Inferior parietal cortex (tissue), 1 donor: ENCODE measurements around the gene ZBTB16.
A peak's percentile ranks its signal among the peaks of the same experiment; 100 is the strongest.

Source experiments
- DNase-seq: peaks from one replicate; pipeline ENCODE4 v3.0.0-alpha.2; 2016; ENCODE audit errors: extremely low spot score

The ZBTB16 gene, protein sequence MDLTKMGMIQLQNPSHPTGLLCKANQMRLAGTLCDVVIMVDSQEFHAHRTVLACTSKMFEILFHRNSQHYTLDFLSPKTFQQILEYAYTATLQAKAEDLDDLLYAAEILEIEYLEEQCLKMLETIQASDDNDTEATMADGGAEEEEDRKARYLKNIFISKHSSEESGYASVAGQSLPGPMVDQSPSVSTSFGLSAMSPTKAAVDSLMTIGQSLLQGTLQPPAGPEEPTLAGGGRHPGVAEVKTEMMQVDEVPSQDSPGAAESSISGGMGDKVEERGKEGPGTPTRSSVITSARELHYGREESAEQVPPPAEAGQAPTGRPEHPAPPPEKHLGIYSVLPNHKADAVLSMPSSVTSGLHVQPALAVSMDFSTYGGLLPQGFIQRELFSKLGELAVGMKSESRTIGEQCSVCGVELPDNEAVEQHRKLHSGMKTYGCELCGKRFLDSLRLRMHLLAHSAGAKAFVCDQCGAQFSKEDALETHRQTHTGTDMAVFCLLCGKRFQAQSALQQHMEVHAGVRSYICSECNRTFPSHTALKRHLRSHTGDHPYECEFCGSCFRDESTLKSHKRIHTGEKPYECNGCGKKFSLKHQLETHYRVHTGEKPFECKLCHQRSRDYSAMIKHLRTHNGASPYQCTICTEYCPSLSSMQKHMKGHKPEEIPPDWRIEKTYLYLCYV

GRCh38 chr11:114059278-114059983 lies at the start of gene ZBTB16:
Gene ZBTB16, plus strand, starts transcription at chr11:114059711. Its CDS starts 3,590 bp downstream, at chr11:114063301.
- peak; percentile 84 for DNase-seq

GRCh38 chr11:114010931-114011330 lies 48.6 kb upstream of the ZBTB16 start:
- no peak for DNase-seq

DNA sequence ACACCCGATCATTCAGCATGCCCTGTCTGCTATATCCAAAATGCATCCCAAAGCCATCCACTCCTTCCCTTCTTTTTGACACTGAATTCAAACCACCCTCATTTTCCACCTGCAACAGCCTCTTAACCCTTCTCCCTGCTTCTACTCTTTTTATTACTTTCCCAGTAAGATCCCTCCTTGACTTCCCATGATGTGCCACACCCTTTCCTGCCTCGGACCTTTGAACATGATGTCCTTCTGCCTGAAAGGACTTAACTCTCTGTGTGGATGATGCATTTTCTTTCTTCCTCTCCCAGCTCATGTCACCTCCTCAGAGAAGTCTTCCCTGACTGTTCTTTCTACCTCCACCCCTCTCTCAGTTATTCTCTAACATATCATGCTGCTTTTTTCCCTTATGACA lies 48.1 kb upstream of the ZBTB16 start:
- DNase-seq: no peak

DNA sequence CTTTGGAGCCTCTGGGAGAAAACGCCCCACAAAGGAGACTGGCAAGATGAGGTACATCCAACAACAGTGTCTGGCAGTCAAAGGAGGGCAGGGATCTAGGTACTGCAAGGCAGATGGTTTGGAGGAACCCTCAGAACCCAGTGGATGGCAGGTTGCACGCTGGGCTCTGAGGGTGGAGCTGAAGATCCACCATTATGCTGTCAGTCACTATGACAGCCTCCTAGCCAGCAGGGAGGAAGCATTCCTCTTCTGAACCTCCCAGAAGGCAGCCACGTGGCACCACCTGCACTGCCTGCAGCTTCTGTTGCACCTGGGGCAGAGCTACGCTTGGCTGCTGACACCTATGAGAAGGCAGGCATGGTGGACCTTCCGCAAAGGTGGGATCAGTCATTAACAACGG lies 44.4 kb upstream of the ZBTB16 start:
- no peak for DNase-seq

- DNase-seq: no peak
Measured at GRCh38 chr11:114016986-114017385, 42.5 kb upstream of the ZBTB16 start.

GRCh38 chr11:114017723-114018122 lies 41.8 kb upstream of the ZBTB16 start:
- no peak for DNase-seq

GRCh38 chr11:114019046-114019445 lies 40.5 kb upstream of the ZBTB16 start:
- no peak for DNase-seq

- DNase-seq: no peak
Measured at GRCh38 chr11:114019574-114019973, 39.9 kb upstream of the ZBTB16 start.

GRCh38 chr11:114025329-114025907 lies 34.1 kb upstream of the ZBTB16 start:
- DNase-seq: peak; percentile 36

DNA sequence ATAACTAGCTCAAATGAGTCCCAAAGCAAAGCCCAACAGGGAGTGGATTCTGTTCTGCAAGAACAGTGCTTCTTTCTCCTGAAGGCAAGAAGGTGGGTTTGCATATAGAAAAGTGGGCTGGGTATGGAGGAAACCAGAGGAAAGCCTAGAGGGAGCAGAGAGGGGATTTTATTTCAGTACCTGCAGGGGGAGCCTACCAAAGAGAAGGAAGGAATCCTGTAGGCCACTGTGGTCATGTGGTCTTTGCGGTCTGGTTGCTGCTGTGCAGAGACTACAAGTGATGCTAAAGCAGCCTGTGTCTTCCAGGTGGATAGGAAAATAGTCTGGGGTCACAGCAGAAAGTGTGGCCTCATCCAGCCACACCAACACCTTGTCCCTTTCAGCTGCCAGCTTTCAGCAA lies 33.2 kb upstream of the ZBTB16 start:
- no peak for DNase-seq

DNA sequence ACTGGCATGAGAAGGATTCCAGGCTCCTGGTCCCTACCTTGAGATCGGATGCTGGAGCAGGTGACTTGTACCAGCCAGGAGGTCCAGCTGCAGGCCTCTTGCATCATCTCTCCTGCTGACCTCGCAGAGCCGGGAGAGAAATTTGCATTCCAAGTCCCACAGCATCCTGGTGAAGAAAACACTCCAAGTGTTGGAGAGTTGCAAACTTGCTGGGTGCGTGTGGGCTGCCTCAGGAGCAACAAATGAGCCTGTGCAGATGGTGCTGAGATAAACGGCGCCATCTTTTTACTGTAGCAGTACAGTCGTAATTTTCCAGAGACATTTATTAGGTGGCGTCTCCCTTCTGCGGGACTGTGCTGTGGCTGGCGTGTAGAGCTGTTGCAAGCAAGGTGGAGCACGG lies 32.1 kb upstream of the ZBTB16 start:
- DNase-seq: peak; percentile 34

DNA sequence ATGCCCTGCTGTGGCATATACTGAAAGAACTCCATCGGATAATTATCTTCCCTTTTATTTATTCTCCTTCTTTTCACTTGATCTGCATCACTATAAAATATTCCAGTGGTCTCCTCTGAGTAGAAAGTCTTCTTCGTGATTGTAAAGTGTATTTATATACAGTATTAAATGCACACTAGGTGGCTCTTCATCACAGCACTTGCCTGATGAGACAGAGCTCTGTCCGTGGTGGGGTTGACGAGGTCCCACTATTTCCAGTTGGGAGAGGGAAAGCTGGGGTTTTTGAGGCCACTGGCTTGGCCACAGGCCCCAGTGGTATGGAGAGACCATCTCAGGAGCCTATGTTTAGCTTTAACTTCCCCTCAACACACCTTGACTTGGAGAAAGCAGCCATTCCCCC lies 31.6 kb upstream of the ZBTB16 start:
- no peak for DNase-seq

DNA sequence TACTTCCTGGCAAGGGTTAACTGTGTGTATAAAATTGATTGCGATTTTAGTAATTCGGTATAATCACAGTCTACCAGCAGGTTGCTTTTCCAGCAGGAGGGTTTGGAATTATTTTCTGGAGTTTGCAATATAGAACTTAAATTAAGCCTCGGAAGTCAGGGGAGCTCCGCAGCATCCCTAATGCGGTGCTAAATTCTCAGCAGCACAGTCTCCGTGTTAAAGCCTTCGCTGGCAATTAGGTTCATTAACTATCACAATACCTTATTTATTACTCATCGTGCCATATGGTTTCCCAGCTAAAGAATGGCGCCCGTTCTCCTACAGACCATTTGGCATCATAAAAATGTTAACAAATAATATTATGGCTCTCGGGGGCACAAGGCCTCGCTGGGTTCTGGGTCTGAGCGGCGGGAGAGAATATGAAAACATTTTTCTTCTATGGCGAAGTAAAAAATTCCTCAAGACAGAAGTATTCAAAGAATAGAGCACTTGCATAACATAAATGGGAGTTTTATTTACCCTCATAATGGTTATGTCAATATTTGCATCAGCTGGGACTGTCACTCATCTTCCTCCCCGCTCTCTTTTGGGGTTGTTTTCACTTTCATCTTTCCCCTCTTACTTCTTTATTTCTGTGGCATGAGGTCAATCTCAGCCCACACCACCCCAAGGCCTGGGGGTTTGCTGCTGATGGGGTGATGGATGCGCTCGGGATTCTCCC lies 28.1 kb upstream of the ZBTB16 start:
- no peak for DNase-seq

DNA sequence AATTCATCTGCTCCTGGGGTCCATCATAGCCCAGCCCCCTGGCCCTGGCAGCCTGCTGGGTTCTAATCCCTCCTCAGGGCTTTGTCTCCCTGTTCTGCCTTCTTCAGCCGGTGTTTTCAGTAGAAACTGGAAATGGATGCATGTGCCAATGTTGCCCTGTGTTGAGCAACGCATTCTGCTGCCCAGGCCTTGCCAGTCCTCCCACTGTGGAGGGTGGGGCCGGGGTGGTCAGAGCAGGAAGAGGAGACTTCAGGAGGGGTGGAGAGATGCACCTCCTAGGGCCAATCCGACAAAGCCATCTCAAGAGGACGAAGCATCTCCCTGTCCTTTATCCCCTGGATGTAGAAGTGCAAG lies 27.6 kb upstream of the ZBTB16 start:
- no peak for DNase-seq

- DNase-seq: no peak
Measured at GRCh38 chr11:114033066-114033465, 26.4 kb upstream of the ZBTB16 start.

DNA sequence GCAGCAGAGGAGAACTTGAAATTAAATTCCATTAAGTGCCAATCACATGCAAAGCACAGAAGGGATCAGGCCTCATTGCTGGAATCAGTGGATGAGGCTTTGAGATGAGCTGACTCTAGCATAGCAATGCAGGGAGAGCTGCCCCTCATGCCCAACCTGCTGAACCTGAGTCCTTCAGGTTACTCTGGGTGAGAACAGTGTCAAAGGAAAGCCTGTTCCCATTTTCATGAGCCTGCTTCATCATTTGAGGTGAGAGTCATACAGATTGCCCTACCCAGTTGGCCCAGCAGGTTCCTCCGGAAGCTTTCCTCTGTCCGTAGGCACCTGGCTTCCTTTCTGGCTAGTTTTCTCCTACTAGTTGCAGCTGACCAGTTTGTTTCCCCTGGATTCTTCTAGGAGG lies 25.9 kb upstream of the ZBTB16 start:
- no peak for DNase-seq

- no peak for DNase-seq
Measured at GRCh38 chr11:114034956-114035355, 24.6 kb upstream of the ZBTB16 start.

DNA sequence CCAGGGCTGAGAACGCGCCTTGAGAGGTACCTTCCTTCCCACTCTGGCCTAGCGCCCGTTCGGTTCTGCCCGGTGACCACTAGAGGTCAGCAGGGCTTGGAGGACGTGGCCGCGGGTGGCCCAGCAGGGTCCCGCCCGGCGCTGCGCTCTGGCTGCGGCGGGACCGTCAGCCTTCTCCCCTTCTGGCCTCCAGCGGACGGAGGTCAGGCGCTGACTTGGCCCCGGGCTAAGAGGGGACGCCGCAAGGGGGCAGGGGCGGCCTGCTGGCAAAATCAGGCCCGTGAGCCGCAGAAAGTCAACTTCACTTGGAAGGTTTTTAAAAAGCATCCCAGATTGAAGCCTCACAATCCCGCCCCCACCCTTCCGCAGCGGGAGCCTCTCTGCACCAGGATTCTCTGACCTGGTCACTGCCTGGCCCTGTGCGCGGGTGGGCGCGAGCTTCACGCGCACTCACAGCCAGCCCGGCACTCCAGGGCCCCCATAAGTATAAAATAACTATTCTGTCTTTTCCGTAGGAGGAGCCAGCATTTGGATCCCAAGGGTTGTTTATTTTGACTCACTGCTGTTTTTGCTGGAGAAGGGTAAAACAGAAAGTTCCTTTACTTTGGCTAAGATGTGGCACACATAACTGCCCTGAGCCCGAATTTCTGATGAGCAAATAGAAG lies 23.2 kb upstream of the ZBTB16 start:
- peak; percentile 78 for DNase-seq

GRCh38 chr11:114036958-114037357 lies 22.6 kb upstream of the ZBTB16 start:
- DNase-seq: no peak

- DNase-seq: no peak
Measured at GRCh38 chr11:114039551-114039950, 20.0 kb upstream of the ZBTB16 start.

DNA sequence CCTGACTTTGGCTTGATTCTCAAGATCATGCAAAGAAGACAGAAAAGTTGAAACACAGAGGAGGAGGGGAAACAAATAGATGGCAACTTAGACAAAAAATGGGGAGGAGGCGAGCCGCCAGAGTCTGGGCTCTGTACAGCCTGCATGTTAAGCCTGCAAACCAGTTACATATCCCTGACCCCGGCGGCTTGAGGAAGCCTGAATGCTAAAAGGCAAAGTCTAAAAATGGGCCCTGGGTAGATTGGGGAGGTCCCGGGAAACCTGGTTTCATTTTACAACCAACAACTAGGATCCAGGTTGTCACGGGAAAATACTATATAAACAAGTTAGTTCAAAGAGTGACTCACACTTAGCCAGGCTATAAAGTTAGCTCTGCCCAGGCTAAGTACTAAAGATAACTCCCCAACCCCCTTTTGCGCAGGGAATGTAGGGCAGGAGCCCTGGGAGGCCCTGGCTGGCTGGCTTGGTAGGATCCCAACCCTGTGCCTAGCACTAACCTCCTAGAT lies 18.8 kb upstream of the ZBTB16 start:
- DNase-seq: no peak
